Caco-2 (cell line): ENCODE measurements around the gene PDGFRB. TPM values are rescaled to one million over a fixed set of nuclear protein-coding genes. Genes with fewer than 3 reads are reported as not detected.

ENCODE experiments used
- BruUV-seq: library from RNA; stranded (reverse); fragments of 400-500 nt; replicated peaks from 2 replicates; lab custom pipeline; 2021; lab: Mats Ljungman, UMichigan
- CTCF ChIA-PET: fragments of 300-600 bp; sonication (Branson Sonifier 250); formaldehyde crosslinking; loops from one replicate; lab custom pipeline; 2022; ENCODE audit warnings: antibody characterized with exemption; lab: Charles Lee
- POLR2A ChIA-PET: fragments of 300-600 bp; sonication (Branson Sonifier 250); formaldehyde crosslinking; loops from one replicate; lab custom pipeline; 2022; ENCODE audit warnings: antibody characterized with exemption; lab: Charles Lee
- DNase-seq, 2 experiments: peaks; one replicate each; pipeline versions ENCODE4 v3.0.0 to v3.0.0-alpha.2; 2020 to 2022
- H3K27me3 ChIP-seq: replicated peaks from 2 replicates; pipeline ENCODE4 v1.6.0; 2011; ENCODE audit warnings: low read length; ENCODE audit not compliant: control insufficient read depth, insufficient read depth
- H3K36me3 ChIP-seq: 2 replicates; pipeline ENCODE4 v1.5.1; 2011; ENCODE audit warnings: low read length; ENCODE audit not compliant: control insufficient read depth, insufficient read depth
- H3K4me1 ChIP-seq: fragments of 250-450 bp; sonication (Bioruptor Pico); 2 replicates; pipeline ENCODE4 v1.5.1; 2020; ENCODE audit warnings: mild to moderate bottlenecking
- H3K4me3 ChIP-seq: 2 replicates; pipeline ENCODE4 v1.5.1; 2011; ENCODE audit warnings: low read depth, mild to moderate bottlenecking, control low read depth, low read length
- H3K9me3 ChIP-seq: fragments of 250-450 bp; sonication (Bioruptor Pico); 2 replicates; pipeline ENCODE4 v1.5.1; 2020; ENCODE audit warnings: mild to moderate bottlenecking, moderate library complexity
- H3K27ac Mint-ChIP-seq: one replicate; pipeline ENCODE4 v1.8.0; 2022; ENCODE audit warnings: mixed read lengths; ENCODE audit not compliant: unreplicated experiment
- H3K27me3 Mint-ChIP-seq: one replicate; pipeline ENCODE4 v1.8.0; 2022; ENCODE audit warnings: mixed read lengths; ENCODE audit not compliant: insufficient read depth, unreplicated experiment
- H3K36me3 Mint-ChIP-seq: one replicate; pipeline ENCODE4 v1.8.0; 2022; ENCODE audit warnings: mild to moderate bottlenecking, mixed read lengths; ENCODE audit not compliant: insufficient read depth, unreplicated experiment
- H3K4me1 Mint-ChIP-seq: one replicate; pipeline ENCODE4 v1.8.0; 2022; ENCODE audit warnings: low read depth, mixed read lengths; ENCODE audit not compliant: unreplicated experiment
- H3K4me3 Mint-ChIP-seq: one replicate; pipeline ENCODE4 v1.8.0; 2022; ENCODE audit warnings: mild to moderate bottlenecking, moderate library complexity, mixed read lengths; ENCODE audit not compliant: unreplicated experiment
- H3K9me3 Mint-ChIP-seq: one replicate; pipeline ENCODE4 v1.8.0; 2022; ENCODE audit warnings: mixed read lengths; ENCODE audit not compliant: unreplicated experiment
- CTCF ChIP-seq, 2 experiments: fragments of 200-600 bp in 1 of 2; IDR thresholded peaks; 1 replicate in 1 of 2; 2 replicates in 1 of 2; pipeline versions ENCODE4 v1.5.1 to v1.8.0; 2011 to 2022; ENCODE audit warnings: antibody characterized with exemption in 1 of 2, control low read depth in 1 of 2, inconsistent platforms in 1 of 2, low read depth in 1 of 2, low read length in 1 of 2, mild to moderate bottlenecking in 1 of 2, moderate library complexity in 1 of 2; ENCODE audit not compliant: insufficient read depth in 1 of 2, severe bottlenecking in 1 of 2, unreplicated experiment in 1 of 2
- intact Hi-C: fragments of 100-400 bp; cut with micrococcal nuclease; formaldehyde crosslinking; loops from one replicate; pipeline ENCODE4 v1.10.0; 2022; ENCODE audit not compliant: unreplicated experiment
- total RNA-seq: library from RNA; stranded (reverse); gene quantifications from 2 replicates; pipeline ENCODE4 v1.2.3, GENCODE V29; 2022

The PDGFRB gene
- total RNA-seq, 1 experiment from 2014 or later = 5.9 TPM

- Mint-ChIP-seq H3K4me1 (peaks cover 75% of the 10 kb centered on the region), H3K4me3 (peak overlapping the region; percentile 37), H3K27ac (peak overlapping the region; percentile 92), H3K9me3 (no peaks in the 10 kb centered on the region), H3K36me3 (peaks cover 11% of the 10 kb centered on the region), H3K27me3 (no peaks in the 10 kb centered on the region)
- no peaks in the 10 kb centered on the region for H3K27me3 ChIP-seq
- peak in 1 of 2 experiments; percentile 57 for DNase-seq
- no TSS peak for BruUV-seq
- H3K36me3 ChIP-seq = no peaks in the 10 kb centered on the region
- intact Hi-C loops = no loop called here
- ChIA-PET POLR2A (no interaction called here), CTCF (interaction anchor here (0.6 to 1.5 kb wide), 2 partner anchors 20 to 21 kb away, joined by 5 to 8 read pairs; no protein-coding TSS in a partner anchor)
- peaks cover 84% of the 10 kb centered on the region for H3K4me1 ChIP-seq
- no peak for TF ChIP-seq CTCF (IDR thresholded peaks at IDR 0.05; ENCODE audit: insufficient read depth in 1 of 2, low read depth in 1 of 2, low read length in 1 of 2, severe bottlenecking in 1 of 2, unreplicated experiment in 1 of 2)
- H3K4me3 ChIP-seq = no peak overlapping the region
- H3K9me3 ChIP-seq = no peaks in the 10 kb centered on the region
Measured at GRCh38 chr5:150142185-150142958, 13.3 kb downstream of the PDGFRB start.

- POLR2A ChIA-PET = no interaction called here
- Mint-ChIP-seq H3K27ac (peak overlapping the region; percentile 92), H3K27me3 (no peaks in the 10 kb centered on the region), H3K36me3 (peaks cover 11% of the 10 kb centered on the region), H3K4me1 (peaks cover 80% of the 10 kb centered on the region), H3K4me3 (peak overlapping the region; percentile 11), H3K9me3 (no peaks in the 10 kb centered on the region)
- H3K4me3 ChIP-seq = no peak overlapping the region
- no peaks in the 10 kb centered on the region for H3K9me3 ChIP-seq
- CTCF ChIA-PET = interaction anchor here (1.5 kb wide), 1 partner anchor 20 kb away, joined by 5 read pairs; no protein-coding TSS in a partner anchor
- no TSS peak for BruUV-seq
- TF ChIP-seq CTCF (IDR thresholded peaks at IDR 0.05; ENCODE audit: insufficient read depth in 1 of 2, low read depth in 1 of 2, low read length in 1 of 2, severe bottlenecking in 1 of 2, unreplicated experiment in 1 of 2) = no peak
- no peaks in the 10 kb centered on the region for H3K27me3 ChIP-seq
- intact Hi-C loops = no loop called here
- no peaks in the 10 kb centered on the region for H3K36me3 ChIP-seq
- peak; percentile 71 to 87 for DNase-seq
- peaks cover 88% of the 10 kb centered on the region for H3K4me1 ChIP-seq
Measured at GRCh38 chr5:150141544-150142184, 14.0 kb downstream of the PDGFRB start.

- Histone ChIP-seq H3K4me1 (peaks cover 96% of the 10 kb centered on the region), H3K36me3 (no peaks in the 10 kb centered on the region), H3K9me3 (no peaks in the 10 kb centered on the region), H3K27me3 (no peaks in the 10 kb centered on the region), H3K4me3 (no peak overlapping the region)
- Mint-ChIP-seq H3K9me3 (no peaks in the 10 kb centered on the region), H3K27me3 (no peaks in the 10 kb centered on the region), H3K4me3 (peak overlapping the region; percentile 11), H3K27ac (peak overlapping the region; percentile 92), H3K36me3 (peaks cover 11% of the 10 kb centered on the region), H3K4me1 (peaks cover 75% of the 10 kb centered on the region)
- no TSS peak for BruUV-seq
- CTCF ChIA-PET = no interaction called here
- POLR2A ChIA-PET = no interaction called here
- intact Hi-C loops = no loop called here
- DNase-seq = no peak
- TF ChIP-seq CTCF (IDR thresholded peaks at IDR 0.05; ENCODE audit: insufficient read depth in 1 of 2, low read depth in 1 of 2, low read length in 1 of 2, severe bottlenecking in 1 of 2, unreplicated experiment in 1 of 2) = no peak
Measured at GRCh38 chr5:150140830-150141229, 14.8 kb downstream of the PDGFRB start.
